WTC11 (cell line): ENCODE results near the gene PDAP1. TPM values are rescaled to one million over a fixed set of nuclear protein-coding genes. Genes with fewer than 3 reads are reported as not detected.

Experiments used
- ATAC-seq: fragments of 200-7000 bp; cut with Tn5 transposase; 2 replicates; pipeline ENCODE4 v1.10.0; 2021; ENCODE audit warnings: mild to moderate bottlenecking, moderate library complexity
- CTCF ChIA-PET: fragments of 300-600 bp; sonication (Branson Sonifier 250); formaldehyde crosslinking; loops from one replicate; lab custom pipeline; 2021; ENCODE audit warnings: antibody characterized with exemption; lab: Charles Lee
- POLR2A ChIA-PET: fragments of 350-600 bp; sonication (Branson Sonifier 250); formaldehyde crosslinking; loops from one replicate; lab custom pipeline; 2021; ENCODE audit warnings: antibody characterized with exemption; lab: Charles Lee
- DNase-seq: peaks from one replicate; pipeline ENCODE4 v3.0.0; 2021; ENCODE audit warnings: low spot score
- H3K27ac Mint-ChIP-seq: 2 replicates; pipeline ENCODE4 v1.8.0; 2021; ENCODE audit warnings: mixed read lengths
- H3K27me3 Mint-ChIP-seq: 2 replicates; pipeline ENCODE4 v1.8.0; 2021; ENCODE audit warnings: low read depth, mild to moderate bottlenecking, moderate library complexity, mixed read lengths
- H3K36me3 Mint-ChIP-seq: 2 replicates; pipeline ENCODE4 v1.8.0; 2021; ENCODE audit warnings: mixed read lengths
- H3K4me1 Mint-ChIP-seq: 2 replicates; pipeline ENCODE4 v1.8.0; 2022; ENCODE audit warnings: mixed read lengths
- H3K4me3 Mint-ChIP-seq: 2 replicates; pipeline ENCODE4 v1.8.0; 2021; ENCODE audit warnings: mild to moderate bottlenecking, moderate library complexity, mixed read lengths
- H3K9me3 Mint-ChIP-seq: 2 replicates; pipeline ENCODE4 v1.8.0; 2021; ENCODE audit warnings: mixed read lengths
- EMX1 ChIP-seq: fragments of 250-450 bp; sonication (Bioruptor Pico); IDR thresholded peaks from 2 replicates; pipeline ENCODE4 v1.8.0; 2021; ENCODE audit warnings: mild to moderate bottlenecking
- ESRRA ChIP-seq: sonication (generic); formaldehyde crosslinking; IDR thresholded peaks from 2 replicates; pipeline ENCODE4 v1.8.1; 2022; ENCODE audit warnings: mild to moderate bottlenecking, missing genetic modification reagents, borderline replicate concordance
- GABPB1 ChIP-seq: sonication (generic); formaldehyde crosslinking; IDR thresholded peaks from 2 replicates; pipeline ENCODE4 v1.8.1; 2023; ENCODE audit warnings: mild to moderate bottlenecking, missing genetic modification reagents
- GRHL2 ChIP-seq: fragments of 250-450 bp; sonication (Bioruptor Pico); IDR thresholded peaks from 2 replicates; pipeline ENCODE4 v1.8.0; 2022; ENCODE audit warnings: mild to moderate bottlenecking, moderate library complexity; ENCODE audit not compliant: insufficient replicate concordance, severe bottlenecking
- HMGA2 ChIP-seq: fragments of 250-450 bp; sonication (Bioruptor Pico); IDR thresholded peaks from 2 replicates; pipeline ENCODE4 v1.4.0; 2021; ENCODE audit warnings: mild to moderate bottlenecking, moderate library complexity
- IRF2 ChIP-seq: sonication (generic); formaldehyde crosslinking; IDR thresholded peaks from 2 replicates; pipeline ENCODE4 v1.8.0; 2022; ENCODE audit warnings: low read depth, missing genetic modification reagents, borderline replicate concordance
- NFE2L1 ChIP-seq: sonication (generic); formaldehyde crosslinking; IDR thresholded peaks from 2 replicates; pipeline ENCODE4 v1.8.1; 2023; ENCODE audit warnings: missing genetic modification reagents
- NFYB ChIP-seq: sonication (generic); formaldehyde crosslinking; conservative IDR thresholded peaks from 2 replicates; pipeline ENCODE4 v1.8.0; 2022; ENCODE audit warnings: low read depth, missing genetic modification reagents
- PRRX2 ChIP-seq: fragments of 250-450 bp; sonication (Bioruptor Pico); IDR thresholded peaks from 2 replicates; pipeline ENCODE4 v1.8.0; 2021; ENCODE audit warnings: mild to moderate bottlenecking
- SP1 ChIP-seq: sonication (generic); formaldehyde crosslinking; conservative IDR thresholded peaks from 2 replicates; pipeline ENCODE4 v1.8.1; 2022; ENCODE audit warnings: missing genetic modification reagents
- TCF7 ChIP-seq: sonication (generic); formaldehyde crosslinking; IDR thresholded peaks from 2 replicates; pipeline ENCODE4 v1.8.0; 2022; ENCODE audit warnings: mild to moderate bottlenecking, low read depth, missing genetic modification reagents, moderate library complexity
- ZNF423 ChIP-seq: fragments of 250-450 bp; sonication (Bioruptor Pico); IDR thresholded peaks from 2 replicates; pipeline ENCODE4 v2.1.2; 2022; ENCODE audit warnings: mild to moderate bottlenecking, moderate library complexity
- total RNA-seq: library from RNA; stranded (reverse); gene quantifications from 3 replicates; pipeline ENCODE4 v1.2.3, GENCODE V29; 2021
- TF ChIP-seq, protein P1 (sequence below): sonication (generic); formaldehyde crosslinking; IDR thresholded peaks from 2 replicates; pipeline ENCODE4 v1.8.1; 2023; ENCODE audit warnings: mild to moderate bottlenecking, missing genetic modification reagents, moderate library complexity
- TF ChIP-seq, protein P2 (sequence below): sonication (generic); formaldehyde crosslinking; conservative IDR thresholded peaks from 2 replicates; pipeline ENCODE4 v1.8.1; 2022; ENCODE audit warnings: mild to moderate bottlenecking, missing genetic modification reagents
- TF ChIP-seq, protein P3 (sequence below): sonication (generic); formaldehyde crosslinking; IDR thresholded peaks from 2 replicates; pipeline ENCODE4 v1.8.1; 2023; ENCODE audit warnings: mild to moderate bottlenecking, missing genetic modification reagents
- TF ChIP-seq, protein P4 (sequence below): sonication (generic); formaldehyde crosslinking; IDR thresholded peaks from 2 replicates; pipeline ENCODE4 v1.8.0; 2023; ENCODE audit warnings: missing genetic modification reagents, mild to moderate bottlenecking, borderline replicate concordance
- TF ChIP-seq, protein P5 (sequence below): sonication (generic); formaldehyde crosslinking; IDR thresholded peaks from 2 replicates; pipeline ENCODE4 v1.8.1; 2022; ENCODE audit warnings: mild to moderate bottlenecking, moderate library complexity, missing genetic modification reagents
- TF ChIP-seq, protein P6 (sequence below): sonication (generic); formaldehyde crosslinking; IDR thresholded peaks from 2 replicates; pipeline ENCODE4 v1.8.1; 2023; ENCODE audit warnings: mild to moderate bottlenecking, missing genetic modification reagents, borderline replicate concordance

The PDAP1 gene
- total RNA-seq, 1 experiment from 2014 or later, result 177 TPM

DNA sequence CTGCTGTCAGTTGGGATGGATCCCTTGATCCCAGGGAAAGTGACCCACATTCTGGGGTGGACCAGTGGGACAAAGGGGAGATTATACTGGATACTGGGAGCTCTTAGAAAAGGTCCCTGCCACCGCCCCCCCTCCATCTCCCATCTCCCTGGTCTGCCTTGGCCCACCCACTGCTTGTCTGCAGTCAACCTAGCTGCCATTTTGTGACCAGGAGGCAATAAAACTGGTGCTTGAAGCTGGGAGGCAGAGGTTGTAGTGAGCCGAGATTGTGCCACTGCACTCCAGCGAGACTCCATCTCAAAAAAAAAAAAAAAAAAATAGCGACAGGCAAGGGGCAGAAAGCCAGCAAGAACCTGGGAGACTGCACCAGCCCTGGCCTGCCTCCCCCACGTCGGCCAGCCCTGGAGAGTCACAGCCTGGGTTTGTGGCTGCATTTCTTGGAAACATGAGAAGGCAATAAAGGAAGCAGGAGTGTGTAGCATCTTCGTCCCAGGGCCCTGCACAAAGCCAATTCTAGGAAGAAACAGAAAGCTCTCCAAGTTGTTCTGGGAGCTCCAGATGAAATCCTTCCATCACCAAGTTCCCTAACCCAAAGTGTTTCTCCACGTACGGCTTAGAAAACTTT, 38.5 kb downstream of the PDAP1 start:
- TF ChIP-seq ZNF423 (CRISPR knock-in tag) (no peak), TCF7 (CRISPR knock-in tag) (no peak), PRRX2 (CRISPR knock-in tag) (no peak), HMGA2 (no peak), NFE2L1 (CRISPR knock-in tag) (no peak), GABPB1 (CRISPR knock-in tag) (no peak), SP1 (no peak), NFYB (no peak), GRHL2 (CRISPR knock-in tag) (no peak), IRF2 (CRISPR knock-in tag) (no peak), ESRRA (CRISPR knock-in tag) (no peak), EMX1 (CRISPR knock-in tag) (no peak)
- TF ChIP-seq, protein P1, sequence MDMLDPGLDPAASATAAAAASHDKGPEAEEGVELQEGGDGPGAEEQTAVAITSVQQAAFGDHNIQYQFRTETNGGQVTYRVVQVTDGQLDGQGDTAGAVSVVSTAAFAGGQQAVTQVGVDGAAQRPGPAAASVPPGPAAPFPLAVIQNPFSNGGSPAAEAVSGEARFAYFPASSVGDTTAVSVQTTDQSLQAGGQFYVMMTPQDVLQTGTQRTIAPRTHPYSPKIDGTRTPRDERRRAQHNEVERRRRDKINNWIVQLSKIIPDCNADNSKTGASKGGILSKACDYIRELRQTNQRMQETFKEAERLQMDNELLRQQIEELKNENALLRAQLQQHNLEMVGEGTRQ (CRISPR knock-in tag), result no peak
- TF ChIP-seq, protein P2, sequence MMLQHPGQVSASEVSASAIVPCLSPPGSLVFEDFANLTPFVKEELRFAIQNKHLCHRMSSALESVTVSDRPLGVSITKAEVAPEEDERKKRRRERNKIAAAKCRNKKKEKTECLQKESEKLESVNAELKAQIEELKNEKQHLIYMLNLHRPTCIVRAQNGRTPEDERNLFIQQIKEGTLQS, result no peak
- TF ChIP-seq, protein P3, sequence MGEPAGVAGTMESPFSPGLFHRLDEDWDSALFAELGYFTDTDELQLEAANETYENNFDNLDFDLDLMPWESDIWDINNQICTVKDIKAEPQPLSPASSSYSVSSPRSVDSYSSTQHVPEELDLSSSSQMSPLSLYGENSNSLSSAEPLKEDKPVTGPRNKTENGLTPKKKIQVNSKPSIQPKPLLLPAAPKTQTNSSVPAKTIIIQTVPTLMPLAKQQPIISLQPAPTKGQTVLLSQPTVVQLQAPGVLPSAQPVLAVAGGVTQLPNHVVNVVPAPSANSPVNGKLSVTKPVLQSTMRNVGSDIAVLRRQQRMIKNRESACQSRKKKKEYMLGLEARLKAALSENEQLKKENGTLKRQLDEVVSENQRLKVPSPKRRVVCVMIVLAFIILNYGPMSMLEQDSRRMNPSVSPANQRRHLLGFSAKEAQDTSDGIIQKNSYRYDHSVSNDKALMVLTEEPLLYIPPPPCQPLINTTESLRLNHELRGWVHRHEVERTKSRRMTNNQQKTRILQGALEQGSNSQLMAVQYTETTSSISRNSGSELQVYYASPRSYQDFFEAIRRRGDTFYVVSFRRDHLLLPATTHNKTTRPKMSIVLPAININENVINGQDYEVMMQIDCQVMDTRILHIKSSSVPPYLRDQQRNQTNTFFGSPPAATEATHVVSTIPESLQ (CRISPR knock-in tag), result no peak
- TF ChIP-seq, protein P4, sequence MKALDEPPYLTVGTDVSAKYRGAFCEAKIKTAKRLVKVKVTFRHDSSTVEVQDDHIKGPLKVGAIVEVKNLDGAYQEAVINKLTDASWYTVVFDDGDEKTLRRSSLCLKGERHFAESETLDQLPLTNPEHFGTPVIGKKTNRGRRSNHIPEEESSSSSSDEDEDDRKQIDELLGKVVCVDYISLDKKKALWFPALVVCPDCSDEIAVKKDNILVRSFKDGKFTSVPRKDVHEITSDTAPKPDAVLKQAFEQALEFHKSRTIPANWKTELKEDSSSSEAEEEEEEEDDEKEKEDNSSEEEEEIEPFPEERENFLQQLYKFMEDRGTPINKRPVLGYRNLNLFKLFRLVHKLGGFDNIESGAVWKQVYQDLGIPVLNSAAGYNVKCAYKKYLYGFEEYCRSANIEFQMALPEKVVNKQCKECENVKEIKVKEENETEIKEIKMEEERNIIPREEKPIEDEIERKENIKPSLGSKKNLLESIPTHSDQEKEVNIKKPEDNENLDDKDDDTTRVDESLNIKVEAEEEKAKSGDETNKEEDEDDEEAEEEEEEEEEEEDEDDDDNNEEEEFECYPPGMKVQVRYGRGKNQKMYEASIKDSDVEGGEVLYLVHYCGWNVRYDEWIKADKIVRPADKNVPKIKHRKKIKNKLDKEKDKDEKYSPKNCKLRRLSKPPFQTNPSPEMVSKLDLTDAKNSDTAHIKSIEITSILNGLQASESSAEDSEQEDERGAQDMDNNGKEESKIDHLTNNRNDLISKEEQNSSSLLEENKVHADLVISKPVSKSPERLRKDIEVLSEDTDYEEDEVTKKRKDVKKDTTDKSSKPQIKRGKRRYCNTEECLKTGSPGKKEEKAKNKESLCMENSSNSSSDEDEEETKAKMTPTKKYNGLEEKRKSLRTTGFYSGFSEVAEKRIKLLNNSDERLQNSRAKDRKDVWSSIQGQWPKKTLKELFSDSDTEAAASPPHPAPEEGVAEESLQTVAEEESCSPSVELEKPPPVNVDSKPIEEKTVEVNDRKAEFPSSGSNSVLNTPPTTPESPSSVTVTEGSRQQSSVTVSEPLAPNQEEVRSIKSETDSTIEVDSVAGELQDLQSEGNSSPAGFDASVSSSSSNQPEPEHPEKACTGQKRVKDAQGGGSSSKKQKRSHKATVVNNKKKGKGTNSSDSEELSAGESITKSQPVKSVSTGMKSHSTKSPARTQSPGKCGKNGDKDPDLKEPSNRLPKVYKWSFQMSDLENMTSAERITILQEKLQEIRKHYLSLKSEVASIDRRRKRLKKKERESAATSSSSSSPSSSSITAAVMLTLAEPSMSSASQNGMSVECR (CRISPR knock-in tag), result no peak
- TF ChIP-seq, protein P5, sequence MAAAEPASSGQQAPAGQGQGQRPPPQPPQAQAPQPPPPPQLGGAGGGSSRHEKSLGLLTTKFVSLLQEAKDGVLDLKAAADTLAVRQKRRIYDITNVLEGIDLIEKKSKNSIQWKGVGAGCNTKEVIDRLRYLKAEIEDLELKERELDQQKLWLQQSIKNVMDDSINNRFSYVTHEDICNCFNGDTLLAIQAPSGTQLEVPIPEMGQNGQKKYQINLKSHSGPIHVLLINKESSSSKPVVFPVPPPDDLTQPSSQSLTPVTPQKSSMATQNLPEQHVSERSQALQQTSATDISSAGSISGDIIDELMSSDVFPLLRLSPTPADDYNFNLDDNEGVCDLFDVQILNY (CRISPR knock-in tag), result no peak
- TF ChIP-seq, protein P6, sequence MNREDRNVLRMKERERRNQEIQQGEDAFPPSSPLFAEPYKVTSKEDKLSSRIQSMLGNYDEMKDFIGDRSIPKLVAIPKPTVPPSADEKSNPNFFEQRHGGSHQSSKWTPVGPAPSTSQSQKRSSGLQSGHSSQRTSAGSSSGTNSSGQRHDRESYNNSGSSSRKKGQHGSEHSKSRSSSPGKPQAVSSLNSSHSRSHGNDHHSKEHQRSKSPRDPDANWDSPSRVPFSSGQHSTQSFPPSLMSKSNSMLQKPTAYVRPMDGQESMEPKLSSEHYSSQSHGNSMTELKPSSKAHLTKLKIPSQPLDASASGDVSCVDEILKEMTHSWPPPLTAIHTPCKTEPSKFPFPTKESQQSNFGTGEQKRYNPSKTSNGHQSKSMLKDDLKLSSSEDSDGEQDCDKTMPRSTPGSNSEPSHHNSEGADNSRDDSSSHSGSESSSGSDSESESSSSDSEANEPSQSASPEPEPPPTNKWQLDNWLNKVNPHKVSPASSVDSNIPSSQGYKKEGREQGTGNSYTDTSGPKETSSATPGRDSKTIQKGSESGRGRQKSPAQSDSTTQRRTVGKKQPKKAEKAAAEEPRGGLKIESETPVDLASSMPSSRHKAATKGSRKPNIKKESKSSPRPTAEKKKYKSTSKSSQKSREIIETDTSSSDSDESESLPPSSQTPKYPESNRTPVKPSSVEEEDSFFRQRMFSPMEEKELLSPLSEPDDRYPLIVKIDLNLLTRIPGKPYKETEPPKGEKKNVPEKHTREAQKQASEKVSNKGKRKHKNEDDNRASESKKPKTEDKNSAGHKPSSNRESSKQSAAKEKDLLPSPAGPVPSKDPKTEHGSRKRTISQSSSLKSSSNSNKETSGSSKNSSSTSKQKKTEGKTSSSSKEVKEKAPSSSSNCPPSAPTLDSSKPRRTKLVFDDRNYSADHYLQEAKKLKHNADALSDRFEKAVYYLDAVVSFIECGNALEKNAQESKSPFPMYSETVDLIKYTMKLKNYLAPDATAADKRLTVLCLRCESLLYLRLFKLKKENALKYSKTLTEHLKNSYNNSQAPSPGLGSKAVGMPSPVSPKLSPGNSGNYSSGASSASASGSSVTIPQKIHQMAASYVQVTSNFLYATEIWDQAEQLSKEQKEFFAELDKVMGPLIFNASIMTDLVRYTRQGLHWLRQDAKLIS (CRISPR knock-in tag), result no peak
- CTCF ChIA-PET, result interaction anchor here (1.1 kb wide), 1 partner anchor 21 kb away, joined by 3 read pairs; no protein-coding TSS in a partner anchor
- Mint-ChIP-seq H3K36me3 (peaks cover 3% of the 10 kb centered on the region), H3K4me3 (no peak overlapping the region), H3K4me1 (peaks cover 24% of the 10 kb centered on the region), H3K27ac (no peak overlapping the region), H3K9me3 (no peaks in the 10 kb centered on the region), H3K27me3 (peaks cover 12% of the 10 kb centered on the region)
- no peak for DNase-seq
- POLR2A ChIA-PET, result interaction anchor here (1.0 kb wide), 1 partner anchor 39 kb away, joined by 4 read pairs; the partner anchor contains the start of gene BUD31
- no peak for ATAC-seq
